Neutrophil (primary cell): ENCODE data around the gene LSR.
"Not testable (repeated sequence)": the region's sequence is repeated elsewhere in the genome, so short reads cannot be mapped to it uniquely, and the experiment has no call there.

ENCODE experiments used
- H3K27ac ChIP-seq: fragments of 200-600 bp; sonication (generic); 2 replicates; pipeline ENCODE4 v1.5.1; 2016; ENCODE audit warnings: mild to moderate bottlenecking, moderate library complexity
- H3K27me3 ChIP-seq: fragments of 200-600 bp; sonication (generic); 2 replicates; pipeline ENCODE4 v1.6.0; 2016; ENCODE audit warnings: mild to moderate bottlenecking
- H3K36me3 ChIP-seq: fragments of 200-600 bp; sonication (generic); 2 replicates; pipeline ENCODE4 v1.5.1; 2017
- H3K4me1 ChIP-seq, 2 experiments: fragments of 200-600 bp in 1 of 2; sonication (generic) in 1 of 2; 1 replicate in 1 of 2; 2 replicates in 1 of 2; pipeline versions ENCODE4 v1.5.1 to v1.6.1; 2013 to 2016; ENCODE audit warnings: low read depth in 1 of 2, low read length in 1 of 2, mild to moderate bottlenecking in 1 of 2, moderate library complexity in 1 of 2; ENCODE audit not compliant: control insufficient read depth in 1 of 2, insufficient read depth in 1 of 2
- H3K4me3 ChIP-seq, 2 experiments: fragments of 200-600 bp in 1 of 2; sonication (generic) in 1 of 2; 1 replicate in 1 of 2; 2 replicates in 1 of 2; pipeline ENCODE4 v1.5.1; 2013 to 2016; ENCODE audit warnings: low read depth in 1 of 2, low read length in 1 of 2, mild to moderate bottlenecking in 1 of 2, moderate library complexity in 1 of 2
- H3K9me3 ChIP-seq: fragments of 200-600 bp; sonication (generic); 2 replicates; pipeline ENCODE4 v1.5.1; 2016
- CTCF ChIP-seq: fragments of 200-600 bp; sonication (generic); IDR thresholded peaks from 2 replicates; pipeline ENCODE4 v1.5.1; 2016; ENCODE audit warnings: antibody characterized with exemption

The LSR gene

GRCh38 chr19:35216016-35216832 is 32.6 kb upstream of the LSR start:
- Histone ChIP-seq H3K4me3 (no peak overlapping the region), H3K9me3 (no peaks in the 10 kb centered on the region), H3K4me1 (peaks cover 0 to 4% of the 10 kb centered on the region in 2 experiments), H3K36me3 (no peaks in the 10 kb centered on the region), H3K27ac (no peak overlapping the region), H3K27me3 (peaks cover 47% of the 10 kb centered on the region)
- no peak for TF ChIP-seq CTCF

GRCh38 chr19:35216833-35217648 is 31.8 kb upstream of the LSR start:
- no peak for TF ChIP-seq CTCF
- H3K27ac ChIP-seq = no peak overlapping the region
- H3K9me3 ChIP-seq = no peaks in the 10 kb centered on the region
- no peak overlapping the region for H3K4me3 ChIP-seq
- peaks cover 38% of the 10 kb centered on the region for H3K27me3 ChIP-seq
- no peaks in the 10 kb centered on the region for H3K36me3 ChIP-seq
- no peaks in the 10 kb centered on the region for H3K4me1 ChIP-seq

GRCh38 chr19:35217649-35217990 is 31.2 kb upstream of the LSR start:
- no peak overlapping the region for H3K27ac ChIP-seq
- TF ChIP-seq CTCF = no peak
- H3K9me3 ChIP-seq = no peaks in the 10 kb centered on the region
- no peaks in the 10 kb centered on the region for H3K4me1 ChIP-seq
- peaks cover 33% of the 10 kb centered on the region for H3K27me3 ChIP-seq
- H3K36me3 ChIP-seq = no peaks in the 10 kb centered on the region
- H3K4me3 ChIP-seq = no peak overlapping the region

GRCh38 chr19:35219008-35219407 is 29.8 kb upstream of the LSR start:
- no peak for TF ChIP-seq CTCF
- Histone ChIP-seq H3K9me3 (no peaks in the 10 kb centered on the region), H3K36me3 (no peaks in the 10 kb centered on the region), H3K27ac (no peak overlapping the region), H3K4me3 (no peak overlapping the region), H3K4me1 (no peaks in the 10 kb centered on the region), H3K27me3 (peaks cover 19% of the 10 kb centered on the region)

GRCh38 chr19:35220315-35220921 is 28.4 kb upstream of the LSR start:
- Histone ChIP-seq H3K27ac (no peak overlapping the region), H3K4me1 (no peaks in the 10 kb centered on the region), H3K36me3 (no peaks in the 10 kb centered on the region), H3K9me3 (no peaks in the 10 kb centered on the region), H3K4me3 (no peak overlapping the region), H3K27me3 (peaks cover 5% of the 10 kb centered on the region)
- no peak for TF ChIP-seq CTCF

- H3K27me3 ChIP-seq, H3K27ac ChIP-seq, H3K9me3 ChIP-seq, H3K4me1 ChIP-seq, H3K36me3 ChIP-seq, H3K4me3 ChIP-seq: not testable (repeated sequence)
Observed at GRCh38 chr19:35220973-35221590, 27.7 kb upstream of the LSR start.
